GM19328 (cell line): ENCODE data around the gene UGT1A9.
"Not testable (repeated sequence)": the region's sequence is repeated elsewhere in the genome, so short reads cannot be mapped to it uniquely, and the experiment has no call there.

Experiments
- ATAC-seq: cut with Tn5 transposase; IDR thresholded peaks from one replicate; pipeline ENCODE4 v1.9.1; 2021; ENCODE audit warnings: mild to moderate bottlenecking, moderate library complexity; ENCODE audit not compliant: unreplicated experiment

Gene UGT1A9

DNA sequence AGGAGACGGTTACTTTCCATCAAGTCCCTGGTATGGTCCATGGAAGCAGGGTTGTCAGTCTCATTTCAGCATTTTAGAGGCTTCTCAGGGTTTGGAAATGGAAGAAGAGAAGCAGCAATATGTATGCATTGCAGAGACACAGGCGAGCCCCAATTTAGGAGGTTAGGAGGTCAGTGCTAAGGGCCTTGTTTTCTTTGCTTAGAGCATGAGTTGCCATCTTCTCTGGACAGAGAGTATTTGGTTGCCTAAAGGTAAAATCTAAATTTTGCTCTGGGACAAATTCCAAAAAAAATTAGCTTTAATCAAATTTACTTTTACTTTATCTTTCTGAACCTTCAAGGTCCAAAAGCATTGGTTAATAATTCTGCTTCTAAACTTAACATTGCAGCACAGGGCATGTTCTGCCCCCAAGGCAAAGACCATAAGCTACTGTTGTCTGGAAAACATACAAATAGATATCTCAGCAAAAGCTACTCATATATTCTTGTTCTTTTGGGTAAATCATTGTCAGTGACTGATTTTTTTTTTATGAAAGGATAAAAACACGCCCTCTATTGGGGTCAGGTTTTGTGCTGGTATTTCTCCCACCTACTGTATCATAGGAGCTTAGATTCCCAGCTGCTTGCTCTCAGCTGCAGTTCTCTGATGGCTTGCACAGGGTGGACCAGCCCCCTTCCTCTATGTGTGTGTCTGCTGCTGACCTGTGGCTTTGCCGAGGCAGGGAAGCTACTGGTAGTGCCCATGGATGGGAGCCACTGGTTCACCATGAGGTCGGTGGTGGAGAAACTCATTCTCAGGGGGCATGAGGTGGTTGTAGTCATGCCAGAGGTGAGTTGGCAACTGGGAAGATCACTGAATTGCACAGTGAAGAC is at the start of gene UGT1A9:
Gene UGT1A9, plus strand, starts transcription at position 609 of the 872 bp plus-strand sequence. Its CDS starts 37 bp downstream, at position 646.
- ATAC-seq: no peak

DNA sequence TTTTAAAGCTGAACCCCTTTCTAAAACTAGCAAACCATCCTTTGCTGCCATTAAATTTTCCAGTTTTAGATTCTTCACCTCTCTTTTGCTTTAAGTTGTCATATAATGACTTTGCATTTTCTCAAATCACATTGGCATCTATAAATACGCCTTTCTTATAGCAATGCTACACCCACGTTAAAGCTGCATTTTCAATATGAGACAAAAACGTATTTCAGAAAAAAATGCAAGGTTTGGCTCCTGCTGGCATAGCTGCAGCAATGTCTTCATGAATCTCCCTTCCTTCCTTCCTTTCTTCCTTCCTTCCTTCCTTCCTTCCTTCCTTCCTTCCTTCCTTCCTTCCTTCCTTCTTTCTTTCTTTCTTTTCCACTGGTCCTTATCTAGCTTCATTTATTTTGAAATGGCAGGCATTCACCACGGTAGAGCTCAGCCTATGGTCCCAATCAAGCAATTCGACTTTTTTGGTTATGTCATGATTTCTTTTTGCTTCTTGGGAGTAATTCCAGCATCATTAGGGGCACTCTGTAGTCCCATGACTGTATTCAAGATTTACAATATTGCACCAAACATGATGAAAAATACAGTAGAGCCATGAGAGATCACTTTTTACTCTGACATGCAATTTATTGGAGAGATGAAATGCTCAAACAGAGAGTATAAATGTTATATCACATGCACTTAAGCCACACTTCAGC is 44.2 kb upstream of the UGT1A9 start:
- no peak for ATAC-seq

DNA sequence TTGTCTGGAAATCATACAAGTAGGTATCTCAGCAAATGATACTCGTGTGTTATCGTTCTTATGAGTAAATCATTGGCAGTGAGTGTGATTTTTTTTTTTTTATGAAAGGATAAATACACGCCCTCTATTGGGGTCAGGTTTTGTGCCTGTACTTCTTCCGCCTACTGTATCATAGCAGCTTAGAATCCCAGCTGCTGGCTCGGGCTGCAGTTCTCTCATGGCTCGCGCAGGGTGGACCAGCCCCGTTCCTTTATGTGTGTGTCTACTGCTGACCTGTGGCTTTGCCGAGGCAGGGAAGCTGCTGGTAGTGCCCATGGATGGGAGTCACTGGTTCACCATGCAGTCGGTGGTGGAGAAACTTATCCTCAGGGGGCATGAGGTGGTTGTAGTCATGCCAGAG is 35.4 kb upstream of the UGT1A9 start, which contains the start of gene UGT1A10:
Gene UGT1A10, plus strand, starts transcription at position 143 of the 400 bp plus-strand sequence. Its CDS starts 75 bp downstream, at position 218.
- ATAC-seq: not testable (repeated sequence)

DNA sequence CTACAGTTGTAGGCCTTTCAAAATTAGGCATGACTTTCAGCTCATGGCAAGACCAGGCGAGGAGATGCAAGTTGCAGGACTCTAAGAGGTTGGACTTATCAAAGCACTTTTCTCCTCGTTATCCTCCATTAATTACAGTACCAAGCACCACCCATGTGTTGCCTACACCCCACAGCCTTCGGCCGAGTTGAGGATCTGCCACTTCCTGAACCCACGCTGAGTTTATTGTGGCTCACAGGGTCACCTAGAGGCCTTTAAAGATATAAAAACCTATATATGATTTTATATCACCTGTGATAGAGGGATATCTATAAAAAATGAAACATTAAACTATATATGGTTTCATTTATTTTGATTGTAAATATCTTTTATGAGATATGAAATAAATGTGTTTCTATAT is 32.9 kb upstream of the UGT1A9 start:
- ATAC-seq: no peak

DNA sequence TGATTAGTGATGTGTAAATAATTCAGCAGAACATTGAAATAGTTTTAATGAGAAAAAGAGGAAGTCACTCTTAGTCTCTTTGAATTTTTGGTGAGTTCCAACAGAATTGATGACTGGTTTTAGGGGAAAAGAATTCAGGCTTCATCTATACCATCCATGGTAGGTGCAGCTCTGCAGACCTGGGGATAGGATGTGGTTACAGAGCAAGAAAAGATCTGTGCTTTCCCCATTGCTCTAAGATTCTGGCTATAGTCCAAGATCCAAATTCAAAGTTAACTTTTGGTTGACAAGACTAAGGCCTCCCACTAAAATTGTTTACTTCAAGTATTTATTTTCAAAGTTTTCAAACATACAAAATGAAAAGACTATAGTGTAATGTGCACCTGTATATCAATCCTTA is 31.8 kb upstream of the UGT1A9 start:
- no peak for ATAC-seq

DNA sequence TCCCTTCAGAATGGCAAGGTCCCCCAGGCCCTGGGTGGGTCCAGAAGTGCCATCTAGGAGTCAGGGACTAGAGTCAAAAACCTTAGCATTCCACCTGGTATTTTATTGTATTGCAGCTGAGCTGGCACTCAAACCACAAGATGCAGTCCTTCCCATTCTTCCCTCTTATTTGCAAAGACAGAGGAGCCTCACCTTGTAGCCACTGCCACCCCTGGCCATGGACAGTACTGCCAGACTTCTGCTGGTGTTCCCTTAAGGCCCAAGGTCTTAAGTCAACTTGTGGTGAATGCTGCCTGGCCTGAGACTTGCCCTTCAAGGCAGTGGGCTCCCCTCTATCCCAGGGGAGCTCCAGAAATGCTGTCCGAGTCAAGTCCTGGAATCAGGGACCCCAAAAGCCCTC is 28.6 kb upstream of the UGT1A9 start:
- ATAC-seq: no peak

DNA sequence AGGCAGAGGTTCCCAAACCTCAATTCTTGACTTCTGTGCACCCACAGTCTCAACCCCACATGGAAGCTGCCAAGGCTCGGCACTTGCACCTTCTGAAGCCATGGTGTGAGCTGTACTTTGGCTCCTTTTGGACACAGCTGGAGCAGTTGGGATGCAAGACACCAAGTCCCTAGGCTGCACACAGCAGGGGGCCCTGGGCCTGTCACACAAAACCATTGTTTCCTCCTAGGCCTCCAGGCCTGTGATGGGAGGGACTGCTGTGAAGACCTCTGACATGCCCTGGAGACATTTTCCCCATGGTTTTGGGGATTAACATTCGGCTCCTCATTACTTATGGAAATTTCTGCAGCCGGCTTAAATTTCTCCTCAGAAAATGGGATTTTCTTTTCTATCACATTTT is 25.7 kb upstream of the UGT1A9 start:
- not testable (repeated sequence) for ATAC-seq

DNA sequence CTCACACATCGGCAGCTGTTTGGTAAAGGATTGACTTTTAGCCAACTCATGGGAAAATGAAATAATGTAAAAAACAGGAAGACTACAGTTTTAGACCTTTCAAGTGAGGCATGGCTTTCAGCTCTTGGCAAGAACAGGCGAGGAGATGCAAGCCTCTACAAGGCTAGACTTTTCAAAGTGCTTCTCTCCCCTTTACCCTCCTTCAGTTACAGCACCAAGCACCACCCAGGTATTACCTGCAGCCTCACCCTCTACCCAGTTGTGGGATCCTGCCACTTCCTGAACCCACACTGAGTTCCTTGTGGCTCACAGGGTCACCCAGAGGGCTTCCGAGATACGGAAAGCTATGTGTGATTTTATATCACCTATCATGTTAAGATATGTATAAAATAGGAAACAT is 20.7 kb upstream of the UGT1A9 start:
- no peak for ATAC-seq

DNA sequence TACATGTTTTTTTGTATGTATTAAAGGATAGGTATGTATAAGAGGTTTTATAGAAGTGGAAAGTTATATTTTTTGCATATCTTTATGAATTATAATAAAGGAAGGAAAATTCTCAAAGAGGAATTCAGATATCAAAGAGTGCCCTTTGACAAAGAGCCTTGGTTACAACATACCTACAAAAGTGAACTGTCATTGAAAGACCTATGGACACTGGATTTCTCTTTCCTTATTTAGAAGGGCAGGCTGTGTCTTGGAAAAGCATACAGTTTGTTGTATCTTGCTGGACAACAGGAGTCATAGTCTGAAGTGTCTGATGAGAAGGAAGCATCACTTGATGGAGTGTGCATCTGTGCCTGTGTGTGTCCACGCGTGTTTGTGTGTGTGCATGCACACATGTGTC is 20.3 kb upstream of the UGT1A9 start:
- no peak for ATAC-seq

DNA sequence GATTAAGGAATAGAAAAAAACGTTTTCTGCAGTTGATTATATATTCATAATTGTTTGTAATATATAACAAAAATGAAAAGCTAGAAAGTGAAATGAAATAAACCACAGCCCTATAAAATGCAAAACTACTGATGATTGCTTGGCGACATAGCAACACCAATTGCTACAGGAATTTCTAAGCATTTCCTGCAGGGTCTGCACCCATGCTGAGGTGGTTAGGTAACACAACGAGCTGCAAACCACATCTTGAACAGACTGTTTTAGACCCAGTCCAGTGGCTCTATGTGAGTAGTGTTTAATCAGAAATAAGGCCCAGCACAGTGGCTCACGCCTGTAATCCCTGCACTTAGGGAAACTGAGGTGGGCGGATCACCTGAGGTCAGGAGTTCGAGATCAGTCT is 17.2 kb upstream of the UGT1A9 start:
- no peak for ATAC-seq

DNA sequence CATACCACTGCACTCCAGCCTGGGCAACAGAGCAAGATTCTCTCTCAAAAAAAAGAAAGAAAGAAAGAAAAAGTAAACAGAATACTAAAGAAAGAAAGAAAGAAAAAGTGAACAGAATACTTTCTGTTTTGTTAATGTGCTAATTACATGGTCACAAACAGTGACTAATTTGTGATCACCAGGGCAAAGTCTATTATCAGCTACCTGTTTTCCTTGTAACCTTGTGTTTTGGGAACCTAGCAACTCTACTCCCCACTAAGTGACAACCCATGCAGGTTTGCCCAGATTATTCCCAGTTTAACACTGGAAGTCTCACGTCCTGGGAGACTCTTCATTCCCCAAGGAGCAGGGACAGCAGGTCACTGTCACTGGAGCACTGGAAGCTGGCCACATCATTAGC is 16.7 kb upstream of the UGT1A9 start:
- ATAC-seq: no peak

DNA sequence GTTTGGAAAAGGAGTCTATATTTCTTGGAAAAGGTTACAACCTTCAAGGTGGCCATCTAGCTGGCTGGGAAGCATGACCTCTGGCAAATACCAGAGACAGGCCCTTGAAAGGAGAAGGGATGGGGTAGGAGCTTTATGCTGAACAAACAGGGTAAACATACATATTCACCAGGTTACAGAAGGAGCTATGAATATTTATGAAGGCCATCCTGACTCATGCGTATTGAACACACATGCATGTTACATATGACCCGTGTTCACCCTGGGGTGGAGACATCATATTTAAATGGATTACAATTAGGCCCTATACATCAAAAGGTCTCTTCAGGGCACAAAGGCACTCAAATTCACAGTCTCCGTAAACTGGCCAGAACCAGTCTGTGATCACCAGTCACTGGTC is 15.8 kb upstream of the UGT1A9 start:
- not testable (repeated sequence) for ATAC-seq

DNA sequence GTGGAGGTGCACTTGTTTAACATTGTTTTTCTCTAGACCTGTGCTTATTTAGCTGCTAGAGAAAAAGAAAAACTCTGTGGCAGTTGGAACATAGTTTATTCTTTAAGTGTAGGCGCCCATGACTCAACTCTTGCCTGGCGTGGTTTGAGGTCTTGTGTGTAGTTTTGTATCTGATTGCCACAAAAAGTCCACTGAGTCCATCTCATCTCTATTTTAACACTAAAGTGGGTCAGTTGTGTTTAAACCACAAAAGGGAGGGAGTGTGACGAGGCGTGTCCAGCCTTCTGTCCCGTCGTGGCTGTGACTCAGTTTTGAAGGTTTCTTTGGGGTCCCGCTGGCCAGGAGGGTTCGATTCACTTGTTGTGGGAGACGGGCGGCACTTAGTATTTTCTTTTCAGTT is 15.3 kb upstream of the UGT1A9 start:
- no peak for ATAC-seq

DNA sequence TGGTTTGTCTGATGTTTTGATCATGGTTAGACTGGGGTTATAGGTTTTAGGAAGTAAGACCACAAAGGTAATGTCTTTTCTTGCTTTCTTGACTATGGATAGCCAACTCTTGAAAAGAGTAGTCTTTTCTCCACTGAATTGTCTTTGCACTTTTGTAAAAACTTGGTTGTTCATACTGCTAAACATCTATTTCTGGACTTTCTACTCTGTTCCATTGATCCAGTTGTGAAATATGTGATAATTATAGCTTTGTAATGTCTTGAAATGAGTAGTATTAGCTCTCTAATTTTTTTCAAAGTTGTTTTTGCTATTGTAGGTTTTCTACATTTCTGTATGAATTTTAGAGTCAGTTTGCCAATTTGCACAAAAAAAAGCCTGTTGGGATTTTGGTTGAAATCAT is 13.1 kb upstream of the UGT1A9 start:
- no peak for ATAC-seq

DNA sequence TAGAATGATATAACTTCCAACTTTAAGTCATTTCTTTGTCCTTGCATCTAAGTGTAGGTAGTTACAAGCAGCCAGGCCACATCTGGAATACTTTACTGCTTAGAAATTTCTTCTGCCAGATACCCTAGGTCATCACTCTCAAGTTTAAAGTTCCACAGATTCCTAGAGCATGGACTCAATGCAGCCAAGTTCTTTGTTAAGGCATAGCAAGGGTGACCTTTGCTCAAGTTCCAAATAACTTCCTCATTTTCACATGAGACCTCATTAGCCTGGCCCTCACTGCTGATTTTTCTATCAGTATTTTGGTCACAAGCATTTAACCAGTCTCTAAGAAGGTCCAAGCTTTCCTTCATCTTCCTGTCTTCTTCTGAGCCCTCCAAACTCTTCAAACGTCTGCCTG is 7.8 kb upstream of the UGT1A9 start:
- no peak for ATAC-seq

DNA sequence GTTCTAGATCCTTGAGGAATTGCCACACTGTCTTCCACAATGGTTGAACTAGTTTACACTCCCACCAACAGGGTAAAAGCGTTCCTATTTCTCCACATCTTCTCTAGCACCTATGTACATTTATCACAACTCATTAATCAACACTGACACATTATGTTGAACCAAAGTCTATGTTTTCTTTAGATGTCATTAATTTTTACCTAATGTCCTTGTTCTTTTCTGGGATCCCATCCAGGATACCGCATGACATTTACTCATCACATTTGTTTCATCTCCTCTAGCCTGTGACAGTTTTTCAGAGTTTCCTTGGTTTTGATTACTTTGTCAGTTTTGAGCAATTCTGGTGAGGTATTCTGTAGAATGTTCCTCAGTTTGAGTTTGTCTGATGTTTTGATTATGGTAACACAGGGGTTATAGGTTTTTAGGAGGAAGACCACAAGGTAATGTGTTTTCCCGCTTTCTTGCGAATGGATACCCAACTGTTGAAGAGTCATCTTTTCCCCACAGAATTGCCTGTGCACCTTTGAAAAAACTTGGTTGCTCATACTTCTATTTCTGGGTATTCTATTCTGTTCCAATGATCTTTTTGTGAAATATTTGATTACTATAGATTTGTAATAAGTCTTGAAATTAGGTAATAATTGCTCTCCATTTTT is 3.0 kb upstream of the UGT1A9 start:
- no peak for ATAC-seq

DNA sequence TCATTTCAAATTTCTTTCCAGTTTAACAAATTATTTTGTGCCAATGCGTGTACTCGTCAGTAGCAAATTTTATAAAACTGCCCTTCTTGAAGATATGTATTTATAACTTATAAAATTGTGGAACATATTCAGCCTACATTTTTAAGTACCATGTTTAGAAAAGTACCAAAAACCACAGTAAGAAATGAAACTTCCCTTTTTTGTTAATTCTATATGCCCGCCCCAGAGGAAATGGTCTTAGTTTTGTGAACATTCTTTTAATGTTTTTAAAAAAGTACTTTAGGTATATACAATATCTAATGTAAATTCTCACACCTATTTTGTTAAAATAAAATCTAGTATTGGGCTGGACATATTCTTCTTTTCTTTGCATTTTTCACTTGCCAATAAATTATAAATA is 1.2 kb downstream of the UGT1A9 start:
- ATAC-seq: no peak

DNA sequence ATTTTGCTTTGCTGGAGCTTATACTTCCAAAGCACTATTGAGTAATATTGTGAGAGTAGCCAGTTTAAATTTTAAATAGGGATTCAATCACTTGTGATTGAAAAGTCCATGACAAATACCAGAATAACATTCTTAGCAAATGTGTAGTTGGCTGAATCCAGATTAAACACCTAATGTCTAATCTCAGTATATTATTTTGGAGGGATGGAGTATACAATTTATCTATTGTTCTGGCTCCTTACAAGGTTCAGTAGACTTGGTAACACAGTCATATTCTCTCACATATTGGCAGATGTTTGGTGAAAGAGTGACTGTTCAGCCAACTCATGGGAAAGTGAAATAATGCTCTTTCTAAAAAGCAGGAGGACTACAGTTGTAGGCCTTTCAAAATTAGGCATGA is 2.2 kb downstream of the UGT1A9 start:
- ATAC-seq: no peak

DNA sequence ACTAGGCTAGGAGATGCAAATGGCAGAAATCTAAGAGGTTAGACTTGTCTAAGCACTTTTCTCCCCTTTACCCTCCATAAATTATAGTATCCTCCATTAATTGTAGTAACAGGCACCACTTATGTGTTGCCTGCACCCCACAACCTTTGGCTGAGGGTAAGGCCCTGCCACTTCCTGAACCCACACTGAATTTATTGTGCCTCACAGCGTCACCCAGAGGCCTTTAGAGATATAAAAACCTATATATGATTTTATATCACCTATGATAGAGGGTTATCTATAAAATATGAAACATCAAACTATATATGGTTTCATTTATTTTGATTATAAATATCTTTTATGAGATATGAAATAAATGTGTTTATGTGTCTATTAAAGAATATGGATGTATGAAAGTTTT is 2.6 kb downstream of the UGT1A9 start:
- no peak for ATAC-seq

DNA sequence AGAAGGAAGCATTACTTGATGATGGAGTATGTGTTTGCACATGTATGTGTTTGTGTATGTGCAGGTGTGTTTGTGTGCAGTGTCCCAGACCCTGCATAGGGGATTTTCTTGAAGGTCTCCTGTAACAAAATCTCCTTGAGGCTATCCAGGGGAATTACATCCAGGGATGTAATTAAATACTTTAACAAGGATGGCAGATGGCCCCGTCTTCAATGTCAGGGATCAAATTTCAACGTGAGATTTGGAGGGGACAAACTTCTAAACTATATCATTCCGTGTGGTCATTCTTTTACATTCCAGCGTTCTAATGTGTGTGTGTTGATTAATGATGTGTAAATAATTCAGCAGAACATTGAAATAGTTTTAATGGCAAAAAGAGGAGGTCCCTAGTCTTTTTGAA is 3.3 kb downstream of the UGT1A9 start:
- ATAC-seq: no peak

DNA sequence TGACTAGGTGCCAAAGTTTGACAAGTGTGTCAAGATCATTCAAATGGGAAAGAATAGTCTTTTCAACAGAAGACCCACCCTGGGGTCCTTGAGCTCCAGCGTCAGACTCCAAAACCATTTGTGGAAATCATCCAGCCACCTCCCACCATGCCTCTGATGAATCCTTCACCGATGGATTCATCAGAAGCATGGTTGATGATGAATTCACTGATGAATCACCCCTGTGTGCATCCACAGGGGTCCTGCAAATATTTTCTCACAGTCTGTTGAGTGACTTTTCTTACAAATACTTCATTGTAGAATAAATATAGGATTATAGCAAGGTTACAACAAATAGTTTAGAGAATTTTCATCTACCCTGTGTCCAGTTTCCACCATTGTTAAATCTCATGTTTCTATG is 4.3 kb downstream of the UGT1A9 start:
- no peak for ATAC-seq

DNA sequence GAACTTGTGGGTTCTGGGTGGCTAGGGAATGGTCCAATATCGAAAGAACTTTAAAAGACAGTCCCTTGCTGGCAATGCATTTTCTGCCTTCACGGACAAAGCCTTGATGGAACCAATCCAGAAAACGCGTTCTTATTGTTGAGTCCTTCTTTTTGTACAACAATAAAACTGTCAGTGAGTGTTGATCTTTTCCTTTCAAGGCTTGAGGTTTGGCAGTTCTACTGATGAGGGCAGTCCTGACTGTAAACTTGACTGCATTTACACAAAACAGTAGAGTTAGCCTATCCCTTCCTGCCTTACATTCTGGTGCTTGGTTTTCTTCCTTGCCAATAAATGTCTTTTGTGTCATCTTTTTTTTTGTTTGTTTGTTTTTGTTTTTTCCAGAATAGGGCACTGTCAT is 7.5 kb downstream of the UGT1A9 start:
- ATAC-seq: no peak
